Peyer's patch (tissue), 4 donors: ENCODE measurements around the gene PPP1R14C. TPM values are rescaled to one million over a fixed set of nuclear protein-coding genes. Genes with fewer than 3 reads are reported as not detected.
A peak's percentile ranks its signal among the peaks of the same experiment; 100 is the strongest.
"Not testable (repeated sequence)": the region's sequence is repeated elsewhere in the genome, so short reads cannot be mapped to it uniquely, and the experiment has no call there.

Experiments
- DNase-seq, 3 donors: peaks; one replicate each; pipeline ENCODE4 v3.0.0-alpha.2; 2017 to 2019
- H3K27ac ChIP-seq, 4 donors: fragments of 200-600 bp; sonication (generic); one replicate each; pipeline ENCODE4 v1.5.1; 2016 to 2019
- H3K27me3 ChIP-seq, 2 donors: fragments of 200-600 bp; sonication (generic); one replicate each; pipeline ENCODE4 v1.5.1; 2019
- H3K36me3 ChIP-seq, 3 donors: fragments of 200-600 bp; sonication (generic); one replicate each; pipeline ENCODE4 v1.5.1; 2016 to 2019
- H3K4me1 ChIP-seq, 4 donors: fragments of 200-600 bp; sonication (generic); one replicate each; pipeline ENCODE4 v1.5.1; 2016 to 2019
- H3K4me3 ChIP-seq, 4 donors: fragments of 200-600 bp; sonication (generic); 1 replicate in 3 of 4; 2 replicates in 1 of 4; pipeline ENCODE4 v1.5.1; 2016 to 2019; ENCODE audit warnings: mild to moderate bottlenecking in 1 of 4
- H3K9me3 ChIP-seq, 4 donors: fragments of 200-600 bp; sonication (generic); one replicate each; pipeline ENCODE4 v1.5.1; 2016 to 2019; ENCODE audit warnings: mild to moderate bottlenecking in 1 of 4
- POLR2A ChIP-seq, 2 donors: fragments of 450-650 bp; IDR thresholded peaks; one replicate each; pipeline ENCODE4 v1.5.1; 2017; ENCODE audit warnings: antibody characterized with exemption in 2 of 2, mild to moderate bottlenecking in 2 of 2, moderate library complexity in 2 of 2
- total RNA-seq, 4 donors: library from RNA; depleted of rRNA; stranded (reverse); fragments of >200 nt; gene quantifications; one replicate each; pipeline ENCODE4 v1.1.0, GENCODE V29; 2016
- TF ChIP-seq, protein P1 (sequence below), 6 experiments: fragments of 450-650 bp in 4 of 6; fragments of 200-600 bp in 2 of 6; sonication (generic) in 1 of 6; IDR thresholded peaks; one replicate each; pipeline ENCODE4 v1.5.1; 2017 to 2019; ENCODE audit warnings: antibody characterized with exemption in 6 of 6, mild to moderate bottlenecking in 3 of 6, moderate library complexity in 1 of 6

The PPP1R14C gene
- total RNA-seq, 4 donors from 2014 or later: 4.4 to 21.2 (median 10.2) TPM

DNA sequence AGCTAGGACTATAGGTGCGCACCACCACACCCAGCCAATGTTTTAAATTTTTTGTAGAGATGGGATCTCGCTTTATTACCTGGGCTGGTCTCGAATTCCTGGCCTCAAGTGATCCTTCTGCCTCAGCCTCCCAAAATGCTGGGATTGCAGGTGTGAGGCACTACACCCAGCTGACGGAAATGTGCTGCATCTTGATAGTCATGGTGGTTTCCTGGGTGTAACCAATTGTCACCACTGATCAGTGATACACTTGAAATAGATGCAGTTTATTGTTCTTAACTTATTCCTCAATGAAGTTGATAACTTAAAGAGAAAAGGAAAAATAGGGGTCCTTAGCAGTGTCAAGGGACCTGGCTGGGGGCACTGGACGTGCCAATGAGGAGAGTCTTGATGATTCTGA, 92.4 kb downstream of the PPP1R14C start:
- Histone ChIP-seq H3K27me3 (no peaks in the 10 kb centered on the region), H3K4me3 (no peak overlapping the region), H3K9me3 (no peaks in the 10 kb centered on the region), H3K27ac (no peak overlapping the region), H3K4me1 (no peaks in the 10 kb centered on the region), H3K36me3 (no peaks in the 10 kb centered on the region)
- DNase-seq: no peak
- no peak for TF ChIP-seq POLR2A (IDR thresholded peaks at IDR 0.05)
- TF ChIP-seq, protein P1, sequence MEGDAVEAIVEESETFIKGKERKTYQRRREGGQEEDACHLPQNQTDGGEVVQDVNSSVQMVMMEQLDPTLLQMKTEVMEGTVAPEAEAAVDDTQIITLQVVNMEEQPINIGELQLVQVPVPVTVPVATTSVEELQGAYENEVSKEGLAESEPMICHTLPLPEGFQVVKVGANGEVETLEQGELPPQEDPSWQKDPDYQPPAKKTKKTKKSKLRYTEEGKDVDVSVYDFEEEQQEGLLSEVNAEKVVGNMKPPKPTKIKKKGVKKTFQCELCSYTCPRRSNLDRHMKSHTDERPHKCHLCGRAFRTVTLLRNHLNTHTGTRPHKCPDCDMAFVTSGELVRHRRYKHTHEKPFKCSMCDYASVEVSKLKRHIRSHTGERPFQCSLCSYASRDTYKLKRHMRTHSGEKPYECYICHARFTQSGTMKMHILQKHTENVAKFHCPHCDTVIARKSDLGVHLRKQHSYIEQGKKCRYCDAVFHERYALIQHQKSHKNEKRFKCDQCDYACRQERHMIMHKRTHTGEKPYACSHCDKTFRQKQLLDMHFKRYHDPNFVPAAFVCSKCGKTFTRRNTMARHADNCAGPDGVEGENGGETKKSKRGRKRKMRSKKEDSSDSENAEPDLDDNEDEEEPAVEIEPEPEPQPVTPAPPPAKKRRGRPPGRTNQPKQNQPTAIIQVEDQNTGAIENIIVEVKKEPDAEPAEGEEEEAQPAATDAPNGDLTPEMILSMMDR (IDR thresholded peaks at IDR 0.05): no peak

DNA sequence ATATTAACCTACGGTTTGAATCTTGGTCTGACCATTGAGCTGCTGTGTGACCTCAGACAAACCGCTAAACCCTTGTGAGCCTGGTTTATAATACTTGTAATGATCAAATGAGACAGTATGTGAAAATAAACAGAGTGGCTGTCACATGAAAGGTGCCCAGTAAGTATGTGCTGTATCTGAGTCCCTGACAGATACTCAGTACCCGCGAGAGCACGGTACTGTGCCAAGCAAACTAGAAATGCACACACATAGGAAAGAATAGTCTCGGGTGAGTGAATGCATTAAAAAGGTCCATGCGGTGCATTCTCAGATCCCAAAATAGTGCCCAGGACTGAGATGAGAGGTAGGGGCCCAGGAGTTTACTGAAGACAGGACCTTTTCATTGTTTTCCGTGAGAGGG, 93.3 kb downstream of the PPP1R14C start:
- no peak for DNase-seq
- H3K9me3 ChIP-seq: no peaks in the 10 kb centered on the region
- H3K4me1 ChIP-seq: no peaks in the 10 kb centered on the region
- TF ChIP-seq POLR2A (IDR thresholded peaks at IDR 0.05): no peak
- TF ChIP-seq, protein P1 (IDR thresholded peaks at IDR 0.05): no peak
- H3K27ac ChIP-seq: no peak overlapping the region
- no peaks in the 10 kb centered on the region for H3K36me3 ChIP-seq
- no peaks in the 10 kb centered on the region for H3K27me3 ChIP-seq
- H3K4me3 ChIP-seq: no peak overlapping the region

DNA sequence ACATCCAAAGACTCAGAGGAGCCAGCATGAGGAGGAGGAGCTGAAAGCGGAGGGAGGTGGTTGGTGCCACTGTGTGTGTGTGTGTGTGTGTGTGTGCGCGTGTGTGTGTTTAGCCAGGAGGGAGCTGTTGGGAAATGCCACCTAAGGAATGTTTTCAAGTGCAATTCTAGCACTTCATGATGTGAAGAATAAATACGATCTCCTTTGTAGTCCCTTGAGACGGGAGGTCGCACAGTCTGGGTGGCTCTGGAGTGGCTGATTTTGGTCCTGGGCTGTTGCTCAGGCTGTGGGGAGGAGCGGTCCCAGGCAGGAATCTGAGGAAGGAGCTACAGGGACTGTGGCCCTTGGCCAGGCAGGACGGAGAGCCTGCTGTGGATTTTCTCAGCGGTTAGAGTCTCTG, 93.7 kb downstream of the PPP1R14C start:
- Histone ChIP-seq H3K36me3 (no peaks in the 10 kb centered on the region), H3K4me1 (no peaks in the 10 kb centered on the region), H3K27ac (no peak overlapping the region), H3K9me3 (no peaks in the 10 kb centered on the region), H3K4me3 (no peak overlapping the region), H3K27me3 (no peaks in the 10 kb centered on the region)
- no peak for DNase-seq
- TF ChIP-seq, protein P1 (IDR thresholded peaks at IDR 0.05): no peak
- TF ChIP-seq POLR2A (IDR thresholded peaks at IDR 0.05): no peak

DNA sequence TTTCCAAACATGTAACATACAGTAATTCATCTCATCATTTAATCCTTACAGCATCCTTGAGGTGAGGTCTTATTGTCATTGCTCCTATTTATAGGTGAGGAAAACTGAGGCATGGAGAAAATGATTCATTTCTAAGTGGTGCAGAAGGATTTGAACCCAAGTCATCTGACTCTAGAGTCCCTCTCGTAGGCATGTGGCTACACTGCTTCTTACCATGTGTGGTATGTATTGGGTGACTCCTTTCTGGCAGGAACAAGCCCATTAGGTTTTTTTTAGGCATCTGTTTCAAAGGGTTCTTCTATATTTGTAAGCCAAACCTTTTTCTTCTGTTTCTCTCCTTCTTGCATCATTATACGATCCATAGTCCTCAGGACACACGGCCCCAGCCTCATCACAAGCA, 94.8 kb downstream of the PPP1R14C start:
- DNase-seq: no peak
- H3K27me3 ChIP-seq: no peaks in the 10 kb centered on the region
- H3K36me3 ChIP-seq: no peaks in the 10 kb centered on the region
- H3K9me3 ChIP-seq: no peaks in the 10 kb centered on the region
- H3K27ac ChIP-seq: no peak overlapping the region
- H3K4me3 ChIP-seq: no peak overlapping the region
- no peaks in the 10 kb centered on the region for H3K4me1 ChIP-seq
- TF ChIP-seq, protein P1 (IDR thresholded peaks at IDR 0.05): no peak
- TF ChIP-seq POLR2A (IDR thresholded peaks at IDR 0.05): no peak

DNA sequence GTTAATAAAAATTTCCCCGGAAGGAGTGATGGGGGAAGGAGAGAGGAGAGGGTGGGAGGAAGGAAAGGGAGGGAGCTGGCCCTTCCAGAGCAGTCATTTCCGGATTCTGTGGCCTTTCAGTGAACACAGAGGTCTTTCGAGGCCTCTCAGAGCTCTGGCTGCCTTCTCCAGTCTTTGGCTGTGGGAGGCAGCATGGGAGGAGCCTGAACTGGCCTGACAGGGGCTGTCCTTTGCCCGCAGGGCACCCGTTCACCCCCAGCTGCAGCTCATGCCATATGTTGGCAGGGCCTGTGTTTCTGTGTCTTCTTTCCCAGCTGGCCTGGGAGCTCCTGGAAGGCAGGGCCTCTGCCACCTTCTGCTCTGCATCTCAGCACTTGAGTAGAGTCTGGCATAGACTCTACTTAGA, 95.5 kb downstream of the PPP1R14C start:
- H3K27me3 ChIP-seq: no peaks in the 10 kb centered on the region
- H3K27ac ChIP-seq: no peak overlapping the region
- DNase-seq: peak in 2 of 3 donors; percentile 50 to 60
- no peak overlapping the region for H3K4me3 ChIP-seq
- no peaks in the 10 kb centered on the region for H3K4me1 ChIP-seq
- H3K9me3 ChIP-seq: no peaks in the 10 kb centered on the region
- no peak for TF ChIP-seq POLR2A (IDR thresholded peaks at IDR 0.05)
- TF ChIP-seq, protein P1 (IDR thresholded peaks at IDR 0.05): no peak
- no peaks in the 10 kb centered on the region for H3K36me3 ChIP-seq

DNA sequence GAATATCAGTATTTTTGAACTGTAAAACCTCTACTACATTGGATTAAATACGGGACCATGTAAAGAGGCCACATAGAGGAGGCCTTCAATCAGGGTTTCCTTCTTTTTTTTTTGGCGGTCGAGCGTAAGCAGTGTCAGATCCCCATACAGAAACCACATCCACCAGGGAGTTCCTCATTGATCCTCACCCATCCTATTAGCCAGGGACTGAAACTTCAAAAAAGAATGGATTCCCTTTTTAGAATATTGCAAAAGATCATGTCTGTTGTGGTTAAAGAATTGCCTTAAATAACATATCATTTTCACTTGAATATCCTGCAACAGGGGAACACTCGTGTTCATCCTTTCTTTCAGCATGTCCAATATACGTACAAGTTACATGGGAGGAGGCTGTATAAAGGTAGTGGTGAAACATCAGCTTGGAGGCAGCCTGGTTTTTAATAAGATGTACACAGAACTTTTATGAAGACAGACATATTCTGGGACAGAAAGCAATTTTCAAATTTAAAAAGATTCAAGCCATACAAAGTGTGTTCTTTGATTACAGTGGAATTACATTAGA, 96.1 kb downstream of the PPP1R14C start:
- Histone ChIP-seq H3K4me1 (no peaks in the 10 kb centered on the region), H3K27ac (no peak overlapping the region), H3K4me3 (no peak overlapping the region), H3K36me3 (no peaks in the 10 kb centered on the region), H3K27me3 (no peaks in the 10 kb centered on the region), H3K9me3 (no peaks in the 10 kb centered on the region)
- no peak for DNase-seq
- no peak for TF ChIP-seq POLR2A (IDR thresholded peaks at IDR 0.05)
- TF ChIP-seq, protein P1 (IDR thresholded peaks at IDR 0.05): no peak

DNA sequence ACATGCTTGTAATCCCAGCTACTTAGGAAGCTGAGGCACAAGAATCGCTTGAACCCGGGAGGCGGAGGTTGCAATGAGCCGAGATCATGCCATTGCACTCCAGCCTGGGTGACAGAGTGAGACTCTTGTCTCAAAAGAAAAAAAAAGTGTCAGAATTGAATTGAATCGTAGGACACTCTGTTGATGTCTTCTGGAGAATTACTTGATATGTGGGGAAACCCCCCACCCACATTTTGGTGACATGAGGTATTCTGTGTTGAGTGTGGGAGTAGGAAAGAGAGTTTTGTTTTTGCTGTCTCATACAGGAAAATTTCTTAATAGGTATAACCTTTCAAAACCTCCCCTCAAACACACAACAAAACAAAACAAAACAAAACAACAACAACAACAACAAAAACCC, 98.9 kb downstream of the PPP1R14C start:
- DNase-seq, H3K27me3 ChIP-seq, H3K36me3 ChIP-seq, H3K27ac ChIP-seq, H3K4me3 ChIP-seq, H3K9me3 ChIP-seq, H3K4me1 ChIP-seq: not testable (repeated sequence)
